Epidermal melanocyte (primary cell): Measurements from ENCODE around the gene OSBPL10.

Experiments used
- DNase-seq: peaks from one replicate; pipeline ENCODE4 v3.0.0; 2011; ENCODE audit warnings: low spot score; ENCODE audit not compliant: insufficient read length

OSBPL10 gene

GRCh38 chr3:31777887-31778286 lies 203.2 kb downstream of the OSBPL10 start:
- DNase-seq = no peak

DNA sequence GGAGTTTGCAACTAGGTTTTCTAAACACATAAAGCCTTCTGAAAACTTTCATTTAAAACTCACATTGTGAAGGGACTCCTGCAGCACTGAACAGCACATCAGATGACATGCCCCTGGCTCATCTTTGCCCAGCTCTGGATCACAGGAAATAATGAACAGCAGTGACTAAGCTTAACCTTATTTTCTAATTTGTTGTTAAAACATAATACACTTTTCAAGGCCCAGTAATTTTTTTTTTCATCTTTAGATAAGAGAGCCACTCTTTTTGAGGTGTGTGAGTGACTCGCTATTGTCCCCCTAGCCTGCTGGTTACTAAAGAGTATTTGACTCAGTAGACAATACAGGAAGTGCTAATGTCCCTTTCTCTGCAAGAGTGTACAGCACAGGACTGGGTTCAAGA lies 204.0 kb downstream of the OSBPL10 start:
- DNase-seq = no peak

DNA sequence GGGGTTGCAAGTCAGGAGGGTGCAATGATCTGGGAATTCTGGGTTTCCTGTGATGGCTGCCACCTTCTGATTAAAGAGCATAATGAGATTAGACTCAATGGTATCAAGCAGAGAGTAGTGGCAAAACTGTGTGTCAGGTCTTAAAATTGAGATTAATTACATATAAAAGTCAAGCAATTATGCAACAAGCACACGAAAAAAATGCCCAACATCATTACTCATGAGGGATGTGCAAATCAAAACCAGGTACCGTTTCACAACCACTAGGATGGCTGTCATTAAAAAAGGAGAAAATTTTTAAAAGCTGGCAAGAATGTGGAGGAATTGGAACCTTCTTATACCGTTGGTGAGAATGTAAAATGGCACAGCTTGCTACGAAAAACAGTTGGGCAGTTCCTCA lies 205.0 kb downstream of the OSBPL10 start:
- no peak for DNase-seq

- no peak for DNase-seq
Measured at GRCh38 chr3:31775383-31775782, 205.7 kb downstream of the OSBPL10 start.

DNA sequence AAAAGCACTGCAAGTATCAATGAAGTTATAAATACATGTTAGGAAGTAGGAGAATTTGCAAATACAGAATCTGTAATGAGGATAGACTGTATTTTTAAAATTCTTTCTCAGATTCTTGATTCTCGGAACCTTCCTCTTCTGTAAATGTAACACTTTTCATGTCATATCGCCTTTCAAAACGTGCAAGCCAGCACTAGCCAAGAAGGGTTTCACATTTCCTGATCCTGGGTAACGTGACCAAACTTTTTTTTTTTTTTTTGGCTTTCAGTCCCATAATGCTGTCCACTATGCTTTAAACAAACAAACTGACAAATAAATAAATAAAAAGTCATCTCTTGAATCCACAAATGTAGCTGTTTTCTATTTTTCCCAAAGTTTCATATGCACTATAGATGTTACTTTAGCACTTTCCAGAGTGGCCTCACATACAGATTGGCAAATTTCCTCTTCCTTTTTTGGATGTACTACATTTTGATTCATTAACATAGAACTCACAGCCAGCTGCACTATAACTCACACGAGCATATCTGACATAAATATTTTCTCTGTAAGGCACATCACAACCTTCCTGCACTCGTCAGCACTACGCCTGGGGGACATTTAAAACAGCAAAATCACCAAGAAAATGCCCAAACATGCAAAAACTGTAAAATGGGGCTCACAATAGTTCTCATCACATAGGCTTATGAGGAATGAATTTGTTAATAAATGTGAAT lies 208.1 kb downstream of the OSBPL10 start:
- DNase-seq = no peak

- no peak for DNase-seq
Measured at GRCh38 chr3:31772272-31772671, 208.8 kb downstream of the OSBPL10 start.

DNA sequence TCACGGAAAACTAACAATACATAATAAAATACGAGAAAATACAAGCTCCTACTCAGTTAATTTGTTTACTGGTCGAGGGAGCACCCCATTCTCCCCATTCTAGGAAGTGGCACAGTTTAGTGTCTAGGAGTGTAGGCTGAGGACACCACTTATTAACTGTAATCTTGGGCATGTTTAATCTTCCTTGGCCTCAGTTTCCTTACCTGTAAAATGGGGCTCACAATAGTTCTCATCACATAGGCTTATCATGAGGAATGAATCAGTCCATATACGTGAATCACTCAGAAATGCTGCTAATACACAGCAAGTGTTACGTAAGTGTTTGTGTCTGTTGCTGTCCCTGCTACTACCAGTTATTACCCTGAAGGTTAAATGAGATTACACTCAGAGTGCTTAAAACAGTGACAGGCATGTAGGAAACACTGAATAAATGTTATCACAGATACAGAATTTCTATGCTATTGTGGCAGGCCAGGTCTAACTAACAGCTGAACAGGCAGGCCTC lies 210.2 kb downstream of the OSBPL10 start:
- no peak for DNase-seq

GRCh38 chr3:31768479-31769125 lies 212.5 kb downstream of the OSBPL10 start:
- DNase-seq = no peak

- no peak for DNase-seq
Measured at GRCh38 chr3:31767920-31768319, 213.1 kb downstream of the OSBPL10 start.

- no peak for DNase-seq
Measured at GRCh38 chr3:31766669-31767068, 214.4 kb downstream of the OSBPL10 start.

DNA sequence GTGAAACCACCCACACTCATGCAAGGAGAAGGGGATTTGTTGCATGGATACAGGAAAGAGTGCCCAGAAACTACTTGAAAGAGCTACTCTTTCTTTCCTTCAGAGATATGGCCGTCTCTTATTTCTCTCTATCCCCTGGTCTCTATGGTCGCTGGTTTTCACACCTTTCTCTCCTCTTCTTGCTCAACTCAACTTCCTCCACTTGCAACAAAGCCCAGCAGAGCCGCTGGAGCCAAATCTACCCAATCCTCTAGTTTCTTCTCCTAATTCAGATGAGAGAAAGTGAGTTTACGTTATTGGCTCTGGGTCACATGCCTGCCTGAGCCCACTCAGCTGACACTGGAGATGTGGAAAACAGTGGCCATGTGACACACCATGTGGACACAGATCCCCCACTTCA lies 215.2 kb downstream of the OSBPL10 start:
- DNase-seq = no peak

DNA sequence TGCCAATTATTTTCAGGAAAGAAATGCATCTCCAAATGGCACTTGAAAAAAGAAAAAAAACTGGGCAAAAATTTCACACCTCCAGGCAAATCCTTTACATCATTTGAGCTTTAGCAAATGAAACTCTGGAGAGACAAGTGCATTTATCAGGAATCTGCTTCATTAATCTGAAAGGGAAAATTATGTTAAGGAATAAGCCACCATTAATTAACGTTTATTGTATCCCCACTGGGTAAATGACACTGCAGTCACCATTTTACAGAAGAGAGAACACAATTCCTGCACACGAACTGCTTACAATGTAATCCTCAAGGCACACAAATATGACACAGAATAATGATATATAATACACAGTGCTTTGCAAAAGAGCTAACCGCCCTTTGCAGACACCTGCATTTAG lies 217.3 kb downstream of the OSBPL10 start:
- DNase-seq = no peak

DNA sequence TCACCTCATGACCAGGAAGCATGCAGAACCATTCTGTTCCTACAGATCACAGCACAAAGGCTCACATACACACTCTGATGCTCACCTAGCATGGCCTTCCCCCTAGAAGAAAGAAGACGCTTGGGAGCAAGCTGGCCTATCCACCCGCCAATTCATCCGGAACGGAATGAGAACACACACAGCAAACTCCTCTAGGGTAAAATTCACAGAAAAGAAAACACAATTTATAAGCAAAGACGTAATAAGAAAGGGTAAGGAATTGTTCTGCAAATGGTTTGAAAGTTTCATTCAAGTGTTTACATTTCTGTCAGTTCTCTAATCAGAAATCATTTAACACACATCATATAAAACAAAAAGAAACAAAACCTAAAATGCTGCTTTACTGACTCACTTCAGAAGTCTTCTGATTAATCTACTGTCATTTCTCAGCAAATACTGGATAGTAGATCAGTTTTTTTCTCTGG lies 218.1 kb downstream of the OSBPL10 start:
- DNase-seq = no peak

DNA sequence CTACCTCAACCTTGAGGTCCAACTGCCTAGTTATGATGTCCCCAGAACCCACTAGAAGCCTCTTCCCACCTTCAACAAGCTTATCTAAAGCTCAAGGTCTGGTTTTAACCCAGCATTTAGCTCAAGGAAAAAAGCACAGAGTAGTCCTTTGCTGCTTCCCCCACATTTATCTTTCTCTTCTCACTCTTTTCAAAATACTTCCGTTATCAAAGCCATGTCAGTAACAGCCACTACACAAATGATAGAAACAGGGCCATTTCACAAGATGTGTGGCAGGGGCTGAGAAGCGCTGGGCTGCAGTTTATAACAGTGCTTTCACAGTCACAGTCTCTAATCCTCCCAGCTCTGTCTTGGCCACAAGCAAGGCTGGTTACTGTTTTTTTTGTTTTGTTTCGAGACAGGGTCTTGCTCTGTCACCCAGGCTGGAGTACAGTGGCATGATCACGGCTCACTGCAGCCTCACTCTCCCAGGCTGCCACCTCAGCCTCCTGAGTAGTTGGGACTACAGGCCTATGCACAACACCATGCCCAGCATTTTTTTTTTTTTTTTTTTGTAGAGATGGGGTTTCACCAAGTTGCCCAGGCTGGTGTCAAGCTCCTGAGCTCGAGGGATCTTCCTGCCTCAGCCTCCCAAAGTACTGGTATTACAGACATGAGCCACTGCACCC lies 218.8 kb downstream of the OSBPL10 start:
- DNase-seq = no peak

- no peak for DNase-seq
Measured at GRCh38 chr3:31760654-31761053, 220.4 kb downstream of the OSBPL10 start.

- DNase-seq = no peak
Measured at GRCh38 chr3:31758322-31758965, 222.6 kb downstream of the OSBPL10 start.

GRCh38 chr3:31755926-31756658 lies 225.0 kb downstream of the OSBPL10 start:
- DNase-seq = no peak

DNA sequence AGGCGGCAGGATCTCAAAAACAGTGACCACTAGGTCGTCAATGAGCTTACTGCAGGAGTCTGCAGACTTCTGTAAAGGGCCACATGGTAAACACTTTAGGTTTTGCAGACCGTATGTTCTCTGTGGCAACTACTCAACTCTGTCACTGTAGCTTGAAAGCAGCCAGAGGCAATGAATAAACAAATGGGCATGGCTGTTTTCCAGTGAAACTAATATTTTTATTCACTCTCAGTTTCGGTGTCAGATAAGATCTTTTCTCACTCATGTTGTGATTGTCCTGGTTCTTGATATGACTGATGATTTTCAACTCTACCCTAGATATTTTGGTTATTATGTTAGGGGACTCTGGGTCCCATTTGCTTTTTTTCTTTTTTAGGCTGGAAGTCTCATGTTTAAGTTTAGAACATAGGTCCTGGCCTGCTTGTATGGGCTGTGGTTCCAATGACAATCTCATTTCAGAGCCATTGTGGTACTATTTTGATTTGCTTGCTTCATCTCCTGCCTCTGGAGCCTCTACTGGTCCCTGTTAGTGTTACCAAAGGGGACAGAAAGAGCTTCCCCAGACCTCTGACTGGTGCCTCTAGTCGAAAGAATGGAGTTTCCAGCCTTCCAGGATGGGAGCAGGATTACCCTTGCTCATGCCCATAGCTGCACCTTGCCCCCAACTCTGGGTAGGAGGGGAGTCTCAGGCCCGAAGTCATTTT lies 226.3 kb downstream of the OSBPL10 start:
- no peak for DNase-seq

- no peak for DNase-seq
Measured at GRCh38 chr3:31753050-31753425, 228.0 kb downstream of the OSBPL10 start.

- DNase-seq = no peak
Measured at GRCh38 chr3:31752305-31753049, 228.6 kb downstream of the OSBPL10 start.
